Measurements from ENCODE around the gene ITPR2.
A peak's percentile ranks its signal among the peaks of the same experiment; 100 is the strongest.

The ITPR2 gene

DNA sequence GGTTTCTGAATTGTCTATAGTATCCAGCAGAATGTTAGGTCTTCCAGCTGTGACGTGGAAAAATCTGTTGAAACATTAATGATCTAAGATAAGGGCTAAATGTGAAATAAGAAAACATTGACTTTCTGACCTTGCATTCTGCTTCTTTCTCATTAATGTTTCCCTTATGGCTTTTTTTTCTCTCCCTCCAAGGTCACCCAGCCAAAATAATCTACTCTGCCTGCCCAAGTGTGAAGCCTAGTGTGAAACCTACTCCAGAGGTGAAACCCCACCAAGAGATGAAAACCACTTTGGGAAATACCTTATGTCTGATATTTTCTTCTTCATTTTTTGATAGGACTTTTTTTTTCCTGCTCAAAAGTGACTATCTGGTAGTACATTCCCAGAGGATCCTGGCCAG, 529.6 kb downstream of the ITPR2 start:
- H3K4me3 ChIP-seq (ENCODE audit: low read length): 0 out of 2 replicates have a peak overlapping the region, but pooled peaks have one; percentile 1
- peak overlapping the region; percentile 39 for H3K4me2 ChIP-seq (ENCODE audit: low read length)
- peaks cover 8% of the 10 kb centered on the region; the same call in 1 of the 2 replicates for H3K27me3 ChIP-seq (ENCODE audit: low read depth, low read length)
- TF ChIP-seq EZH2phosphoT487 (IDR thresholded peaks at IDR 0.05; ENCODE audit: low read depth): no peak
- TF ChIP-seq CTCF (IDR thresholded peaks at IDR 0.05; ENCODE audit: low read depth, low read length): no peak
- H3K9ac ChIP-seq (ENCODE audit: low read length): no peak overlapping the region
- no peaks in the 10 kb centered on the region for H3K36me3 ChIP-seq (replicated peaks; ENCODE audit: low read depth, low read length)
- H3K9me3 ChIP-seq (ENCODE audit: insufficient read depth, low read length): no peaks in the 10 kb centered on the region
- no peak overlapping the region; the same call in 1 of the 2 replicates for H3K27ac ChIP-seq (ENCODE audit: low read length)
- no peaks in the 10 kb centered on the region for H4K20me1 ChIP-seq (ENCODE audit: insufficient read depth, low read length)
- H3K4me1 ChIP-seq (ENCODE audit: low read length): peaks cover 50% of the 10 kb centered on the region
- no peak overlapping the region for H2AFZ ChIP-seq (ENCODE audit: low read depth, low read length)
- H3K79me2 ChIP-seq (ENCODE audit: low read length): no peaks in the 10 kb centered on the region

DNA sequence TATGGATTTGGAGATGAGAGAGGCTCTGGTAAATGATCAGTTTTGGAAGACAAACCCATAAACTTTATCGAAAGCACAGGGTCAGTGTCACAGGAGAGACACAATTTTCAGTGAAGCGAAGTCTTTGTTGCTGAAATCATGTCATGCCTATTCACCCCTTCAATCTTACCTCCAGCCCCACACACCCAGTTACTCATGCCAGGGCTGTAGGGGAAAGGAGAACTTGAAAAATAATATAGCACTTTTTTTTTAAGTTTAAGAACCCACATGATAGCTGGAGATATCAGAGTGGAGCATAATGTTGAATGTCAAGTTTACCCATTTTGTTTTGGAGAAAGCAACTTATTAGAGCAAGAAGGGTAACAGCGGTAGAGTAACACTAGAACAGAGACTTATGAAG, 530.2 kb downstream of the ITPR2 start:
- H3K4me2 ChIP-seq (ENCODE audit: low read length): peak overlapping the region; percentile 39; the same call in 1 of the 2 replicates
- peaks cover 8% of the 10 kb centered on the region; the same call in 1 of the 2 replicates for H3K27me3 ChIP-seq (ENCODE audit: low read depth, low read length)
- H3K9me3 ChIP-seq (ENCODE audit: insufficient read depth, low read length): no peaks in the 10 kb centered on the region
- no peaks in the 10 kb centered on the region for H3K79me2 ChIP-seq (ENCODE audit: low read length)
- H3K27ac ChIP-seq (ENCODE audit: low read length): no peak overlapping the region
- H3K9ac ChIP-seq (ENCODE audit: low read length): no peak overlapping the region
- H3K4me1 ChIP-seq (ENCODE audit: low read length): peaks cover 56% of the 10 kb centered on the region
- no peaks in the 10 kb centered on the region for H4K20me1 ChIP-seq (ENCODE audit: insufficient read depth, low read length)
- TF ChIP-seq EZH2phosphoT487 (IDR thresholded peaks at IDR 0.05; ENCODE audit: low read depth) (no peak), CTCF (IDR thresholded peaks at IDR 0.05; ENCODE audit: low read depth, low read length) (no peak)
- no peak overlapping the region for H2AFZ ChIP-seq (ENCODE audit: low read depth, low read length)
- no peaks in the 10 kb centered on the region for H3K36me3 ChIP-seq (replicated peaks; ENCODE audit: low read depth, low read length)
- H3K4me3 ChIP-seq (ENCODE audit: low read length): no peak overlapping the region

- H3K4me2 ChIP-seq (ENCODE audit: low read length): peak overlapping the region; percentile 85
- H3K9me3 ChIP-seq (ENCODE audit: insufficient read depth, low read length): no peaks in the 10 kb centered on the region
- no peak overlapping the region for H3K27ac ChIP-seq (ENCODE audit: low read length)
- peak overlapping the region; percentile 5; the same call in 1 of the 2 replicates for H3K9ac ChIP-seq (ENCODE audit: low read length)
- H3K36me3 ChIP-seq (replicated peaks; ENCODE audit: low read depth, low read length): no peaks in the 10 kb centered on the region
- peaks cover 65% of the 10 kb centered on the region for H3K4me1 ChIP-seq (ENCODE audit: low read length)
- TF ChIP-seq CTCF (IDR thresholded peaks at IDR 0.05; ENCODE audit: low read depth, low read length) (no peak), EZH2phosphoT487 (IDR thresholded peaks at IDR 0.05; ENCODE audit: low read depth) (no peak)
- no peak overlapping the region for H2AFZ ChIP-seq (ENCODE audit: low read depth, low read length)
- no peaks in the 10 kb centered on the region for H4K20me1 ChIP-seq (ENCODE audit: insufficient read depth, low read length)
- H3K4me3 ChIP-seq (ENCODE audit: low read length): peak overlapping the region; percentile 56; the same call in 1 of the 2 replicates
- H3K79me2 ChIP-seq (ENCODE audit: low read length): no peaks in the 10 kb centered on the region
- peaks cover 14% of the 10 kb centered on the region for H3K27me3 ChIP-seq (ENCODE audit: low read depth, low read length)
Measured at GRCh38 chr12:26299751-26300150, 533.2 kb downstream of the ITPR2 start.

DNA sequence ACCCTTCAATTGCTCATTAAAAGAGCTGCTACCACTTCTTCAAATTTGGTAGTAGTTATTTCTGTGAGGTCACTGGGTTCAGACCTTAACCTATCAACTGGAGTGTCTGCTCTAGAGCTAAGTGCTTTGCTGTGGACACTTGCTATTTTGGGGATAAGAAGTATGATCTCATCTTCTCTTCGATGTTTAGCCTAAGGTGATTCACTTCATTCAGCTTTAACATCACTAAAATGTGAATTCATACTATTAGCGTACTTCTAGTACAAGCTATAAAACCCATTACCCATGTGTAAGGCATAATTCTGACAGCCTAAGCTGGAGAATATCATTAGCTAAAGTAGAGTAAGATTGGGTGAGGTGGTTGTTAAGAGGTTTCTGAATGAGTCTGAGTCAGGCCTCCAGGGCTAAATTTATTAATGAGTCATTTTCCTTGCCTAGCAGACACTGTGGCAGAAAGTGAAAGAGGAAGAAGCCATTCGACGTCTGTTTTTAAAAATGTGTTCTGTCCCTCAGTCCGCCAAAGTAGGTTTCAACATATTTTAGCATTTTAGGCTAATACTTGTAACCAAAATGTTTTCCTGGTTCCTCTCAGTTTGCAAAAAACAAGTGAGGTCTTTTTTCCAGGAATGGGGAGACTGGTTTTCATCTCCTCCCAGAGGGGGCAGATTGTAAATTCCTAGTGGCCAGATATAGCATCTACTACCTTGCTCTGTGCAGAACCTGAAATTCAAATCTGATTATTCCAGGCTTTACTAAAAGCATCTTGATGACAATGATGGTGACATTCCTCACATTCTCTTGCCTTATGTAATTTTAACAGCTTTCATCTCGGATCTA, 534.0 kb downstream of the ITPR2 start:
- Histone ChIP-seq H2AFZ (ENCODE audit: low read depth, low read length) (no peak overlapping the region), H3K4me3 (ENCODE audit: low read length) (peak overlapping the region; percentile 56), H3K27ac (ENCODE audit: low read length) (peak overlapping the region; percentile 84), H3K4me2 (ENCODE audit: low read length) (peak overlapping the region; percentile 85), H3K79me2 (ENCODE audit: low read length) (no peaks in the 10 kb centered on the region), H3K36me3 (replicated peaks; ENCODE audit: low read depth, low read length) (no peaks in the 10 kb centered on the region), H3K4me1 (ENCODE audit: low read length) (peaks cover 59% of the 10 kb centered on the region), H3K9ac (ENCODE audit: low read length) (peak overlapping the region; percentile 36; the same call in 1 of the 2 replicates), H3K27me3 (ENCODE audit: low read depth, low read length) (peaks cover 14% of the 10 kb centered on the region), H4K20me1 (ENCODE audit: insufficient read depth, low read length) (no peaks in the 10 kb centered on the region), H3K9me3 (ENCODE audit: insufficient read depth, low read length) (no peaks in the 10 kb centered on the region)
- TF ChIP-seq CTCF (IDR thresholded peaks at IDR 0.05; ENCODE audit: low read depth, low read length) (no peak), EZH2phosphoT487 (IDR thresholded peaks at IDR 0.05; ENCODE audit: low read depth) (peak; percentile 75)

All from OCI-LY3 (cell line).